T1000 (cell line): ENCODE measurements around the gene NFE2.

Experiments used
- DNase-seq: peaks from one replicate; lab custom pipeline; 2025; ENCODE audit warnings: mixed read lengths; lab: John Stamatoyannopoulos, UW

The NFE2 gene

DNA sequence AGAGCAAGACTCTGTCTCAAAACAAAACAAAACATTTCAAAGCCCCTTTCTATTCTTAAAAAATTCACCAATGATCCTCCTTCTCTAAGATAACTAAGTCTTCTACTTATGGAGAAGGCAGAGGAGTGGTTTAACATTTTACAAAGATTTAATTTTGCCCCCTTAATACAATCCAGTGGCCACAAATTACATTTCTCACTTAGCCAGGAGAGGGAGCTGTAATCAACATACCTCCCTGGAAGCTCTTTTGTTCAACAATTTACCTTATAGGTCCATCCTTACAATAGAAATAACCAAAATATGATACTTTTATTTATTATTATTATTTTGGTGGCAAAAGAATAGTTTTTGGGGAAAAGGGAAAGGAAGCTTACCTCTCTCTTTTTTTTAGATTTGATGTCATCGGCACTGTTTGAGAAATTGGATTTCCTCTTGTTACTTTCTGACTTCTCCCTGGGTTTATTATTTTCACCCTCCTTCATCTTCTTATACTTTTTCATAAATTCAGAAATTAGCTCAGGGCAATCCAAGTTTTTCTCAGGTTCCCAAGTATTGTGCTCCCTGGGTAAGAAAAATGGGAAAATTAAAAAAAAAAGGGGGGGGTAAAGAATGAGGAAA, 49.0 kb downstream of the NFE2 start:
- no peak for DNase-seq

DNA sequence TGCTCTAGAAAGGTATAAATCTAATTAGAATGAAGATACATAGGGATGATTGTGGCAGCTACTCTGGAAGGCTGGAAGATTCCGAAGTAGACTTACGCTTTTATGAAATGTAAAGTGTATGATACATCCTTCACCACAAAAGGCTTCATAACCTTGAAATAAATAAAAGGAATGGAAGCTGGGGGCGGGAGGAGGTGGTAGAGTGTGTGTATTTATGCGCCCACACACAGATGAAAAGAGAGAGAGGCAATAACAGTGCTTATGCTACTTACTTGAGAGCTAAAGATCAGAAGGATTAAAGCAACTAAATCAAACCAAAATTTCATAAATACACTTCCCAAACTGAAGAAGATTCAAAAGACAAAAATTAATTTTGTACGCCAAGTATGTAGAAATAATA, 51.3 kb downstream of the NFE2 start:
- no peak for DNase-seq

DNA sequence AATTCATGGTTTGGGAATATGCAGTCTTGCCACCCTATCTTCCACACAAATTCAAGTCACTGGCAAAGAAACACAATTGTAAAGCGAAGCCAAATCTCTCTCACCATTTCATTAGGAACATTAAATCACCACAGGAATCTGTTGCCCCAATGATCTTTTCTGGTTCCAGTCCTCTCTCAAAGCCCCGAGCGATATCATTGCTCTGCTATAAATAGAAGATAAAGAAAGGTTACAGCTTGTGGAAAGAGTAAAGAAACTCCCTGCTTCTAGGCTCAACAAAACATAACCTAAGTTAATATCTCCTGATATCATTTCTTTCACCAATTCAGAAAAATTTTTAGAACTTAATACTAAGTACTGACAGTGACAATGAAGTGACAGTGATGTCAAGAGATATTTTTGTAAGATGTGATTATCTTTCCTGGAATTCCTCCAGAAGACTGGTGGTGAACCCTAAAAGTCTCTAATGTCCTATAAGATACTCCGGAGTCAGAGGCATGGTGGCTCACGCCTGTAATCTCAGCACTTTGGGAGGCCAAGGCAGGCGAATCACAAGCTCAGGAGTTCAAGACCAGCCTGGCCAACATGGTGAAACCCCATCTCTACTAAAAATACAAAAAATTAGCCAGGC, 54.7 kb downstream of the NFE2 start:
- DNase-seq, result no peak
